Dedifferentiated amniotic fluid mesenchymal stem cell (primary cell): Measurements from ENCODE around the gene SPEM3.
"Not testable (repeated sequence)": the region's sequence is repeated elsewhere in the genome, so short reads cannot be mapped to it uniquely, and the experiment has no call there.

Source experiments
- DNase-seq: peaks from one replicate; pipeline ENCODE4 v3.0.0-alpha.2; 2016; ENCODE audit errors: extremely low spot score

SPEM3 gene

GRCh38 chr17:7442142-7442541 is 13.5 kb downstream of the SPEM3 start:
- DNase-seq: no peak

- DNase-seq: no peak
These were observed 15.1 kb downstream of the SPEM3 start for GRCh38 chr17:7443499-7444485.

GRCh38 chr17:7444682-7445618 is 16.3 kb downstream of the SPEM3 start, which contains the start of gene CHRNB1:
TSS of gene CHRNB1 (plus strand) at chr17:7445061. CDS start at chr17:7445128, 67 bp downstream.
- no peak for DNase-seq

- no peak for DNase-seq
These were observed 16.9 kb downstream of the SPEM3 start for GRCh38 chr17:7445619-7445968.

- no peak for DNase-seq
These were observed 19.8 kb downstream of the SPEM3 start for GRCh38 chr17:7448461-7448860.

- no peak for DNase-seq
These were observed 31.4 kb downstream of the SPEM3 start for GRCh38 chr17:7459961-7460545.

- DNase-seq: no peak
These were observed 32.4 kb downstream of the SPEM3 start for GRCh38 chr17:7460850-7461660.

GRCh38 chr17:7462474-7463371 is 34.1 kb downstream of the SPEM3 start:
- DNase-seq: no peak

- DNase-seq: no peak
These were observed 34.8 kb downstream of the SPEM3 start for GRCh38 chr17:7463372-7463846.

- no peak for DNase-seq
These were observed 35.4 kb downstream of the SPEM3 start for GRCh38 chr17:7464081-7464480.

GRCh38 chr17:7465597-7466275 is 37.1 kb downstream of the SPEM3 start:
- no peak for DNase-seq

GRCh38 chr17:7466318-7466638 is 37.6 kb downstream of the SPEM3 start:
- no peak for DNase-seq

- no peak for DNase-seq
These were observed 38.1 kb downstream of the SPEM3 start for GRCh38 chr17:7466639-7467341.

GRCh38 chr17:7467498-7467897 is 38.8 kb downstream of the SPEM3 start:
- no peak for DNase-seq

- no peak for DNase-seq
These were observed 39.6 kb downstream of the SPEM3 start for GRCh38 chr17:7468290-7468689.

GRCh38 chr17:7468804-7469389 is 40.2 kb downstream of the SPEM3 start:
- DNase-seq: no peak

GRCh38 chr17:7469843-7470242 is 41.2 kb downstream of the SPEM3 start:
- not testable (repeated sequence) for DNase-seq

GRCh38 chr17:7470457-7470973 is 41.9 kb downstream of the SPEM3 start:
- not testable (repeated sequence) for DNase-seq
